Frontal cortex (tissue), 4 donors: Measurements from ENCODE around the gene NUFIP1. TPM values are rescaled to one million over a fixed set of nuclear protein-coding genes. Genes with fewer than 3 reads are reported as not detected.
"Not testable (repeated sequence)": the region's sequence is repeated elsewhere in the genome, so short reads cannot be mapped to it uniquely, and the experiment has no call there.

Source experiments
- DNase-seq, 2 donors: peaks; one replicate each; pipeline ENCODE4 v3.0.0; 2012; ENCODE audit warnings: low spot score in 2 of 2
- FAIRE-seq: peaks from 2 replicates; lab custom pipeline; 2012; peaks lifted over from hg19 to GRCh38; lab: Jason Lieb, UNC
- total RNA-seq: library from RNA; depleted of rRNA; stranded (reverse); fragments of >200 nt; gene quantifications from one replicate; pipeline ENCODE4 v1.2.3, GENCODE V29; 2014
- donor health status: control.
- donor health status: control.
- donor health status: control.

NUFIP1 gene
- total RNA-seq, 1 donor from 2014 or later = 6.9 TPM

DNA sequence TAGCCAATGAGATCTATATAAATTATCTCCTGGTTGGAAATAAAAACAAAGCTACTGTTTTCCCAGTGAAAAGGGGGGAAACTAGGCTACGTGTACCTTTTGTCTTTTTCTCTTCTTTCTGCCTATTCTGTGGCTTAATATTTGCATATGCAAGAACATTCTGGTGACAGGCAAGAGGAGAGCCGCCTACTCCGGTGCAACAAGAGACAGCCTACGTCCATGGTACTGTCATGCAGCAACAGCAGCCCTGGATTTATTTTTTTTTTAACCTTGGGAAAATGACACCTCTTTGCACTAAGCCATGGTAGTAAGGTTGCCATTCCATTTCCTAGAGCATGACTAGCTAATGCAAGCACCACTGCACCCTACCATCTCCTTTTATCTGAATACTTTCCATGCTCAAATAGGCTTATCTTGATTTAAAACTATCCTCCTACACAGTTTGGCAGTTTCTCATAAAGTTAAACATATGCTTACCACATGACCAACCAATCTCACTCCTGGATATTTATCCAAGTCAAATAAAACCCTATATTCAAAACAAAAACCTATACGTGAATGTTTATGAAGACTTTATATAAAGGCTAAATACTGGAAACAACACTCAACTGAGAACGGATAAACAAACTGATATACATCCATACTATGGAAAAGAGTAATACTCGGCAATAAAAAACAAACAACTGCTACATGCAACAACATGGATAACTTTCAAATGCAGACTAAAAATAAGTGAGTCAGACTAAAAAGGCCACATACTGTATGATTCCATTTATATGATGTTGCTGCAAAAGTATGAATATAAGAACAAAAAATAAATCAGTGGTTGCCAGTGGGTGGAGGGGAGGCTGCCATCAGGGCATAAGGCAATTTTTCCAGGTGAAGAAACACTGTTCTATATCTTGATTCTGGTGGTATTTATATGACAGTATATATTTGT lies 17.3 kb downstream of the NUFIP1 start:
- no peak for DNase-seq
- FAIRE-seq = no peak

DNA sequence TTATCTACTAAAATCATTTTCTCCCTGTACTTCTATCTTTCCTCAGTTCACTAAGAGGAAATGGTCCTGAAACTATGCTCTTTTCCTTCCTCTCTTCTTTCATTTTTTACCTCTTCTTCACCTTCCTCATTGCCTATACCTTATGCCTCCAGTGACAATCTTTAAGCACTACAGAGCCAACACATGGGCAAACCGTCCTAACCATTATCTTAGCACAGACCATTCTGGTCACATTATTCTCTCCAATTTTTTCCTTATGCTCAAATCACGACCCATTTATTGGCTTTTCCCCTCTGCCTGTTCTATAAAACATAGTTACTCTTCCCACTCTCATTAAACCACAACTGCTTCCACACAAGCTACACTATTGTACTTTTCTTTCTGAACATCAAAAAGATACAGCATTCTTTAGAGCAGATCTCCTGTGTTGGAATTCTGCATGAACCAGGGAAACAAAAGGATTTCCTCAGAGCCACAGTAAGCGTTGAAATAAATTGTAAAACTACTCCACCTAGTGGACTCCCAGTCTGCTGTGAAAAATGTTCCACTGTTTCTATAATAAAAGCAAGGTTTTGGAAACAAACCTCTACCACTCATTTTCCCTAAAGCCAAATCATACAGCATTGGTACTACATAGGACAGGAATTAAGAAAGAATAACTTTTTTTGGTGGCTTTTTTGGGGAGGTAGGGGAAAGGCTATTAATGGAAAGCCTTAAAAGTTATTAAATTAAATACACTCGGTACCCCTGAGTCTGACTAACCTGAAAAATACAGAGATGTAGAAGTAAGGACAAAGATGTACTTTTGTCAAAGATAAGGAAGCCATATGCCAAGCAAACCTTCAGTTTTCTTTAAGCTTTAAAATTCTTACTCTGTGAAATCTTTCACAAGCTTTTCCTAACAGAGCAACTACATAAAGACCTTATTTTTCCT lies 19.5 kb downstream of the NUFIP1 start:
- FAIRE-seq = peak; percentile 94
- peak in 1 of 2 donors; percentile 38 for DNase-seq

DNA sequence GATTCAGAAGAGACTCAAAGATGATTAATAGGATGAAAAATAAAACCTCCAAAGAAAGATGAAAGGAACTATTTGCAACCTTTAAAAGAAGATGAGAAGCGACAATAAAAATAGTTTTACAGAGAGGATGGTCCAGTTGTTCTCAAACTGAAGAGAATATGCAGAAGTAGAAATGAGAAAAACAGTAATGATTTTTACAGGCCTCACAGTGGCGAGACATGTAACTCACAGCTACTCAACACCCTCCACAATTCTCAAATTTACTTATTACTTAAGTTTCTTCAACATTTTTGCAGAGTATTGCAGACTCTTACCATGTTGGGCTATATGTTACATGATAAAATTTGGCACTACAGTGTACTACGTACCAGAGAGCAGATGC lies 20.8 kb downstream of the NUFIP1 start:
- DNase-seq = no peak

DNA sequence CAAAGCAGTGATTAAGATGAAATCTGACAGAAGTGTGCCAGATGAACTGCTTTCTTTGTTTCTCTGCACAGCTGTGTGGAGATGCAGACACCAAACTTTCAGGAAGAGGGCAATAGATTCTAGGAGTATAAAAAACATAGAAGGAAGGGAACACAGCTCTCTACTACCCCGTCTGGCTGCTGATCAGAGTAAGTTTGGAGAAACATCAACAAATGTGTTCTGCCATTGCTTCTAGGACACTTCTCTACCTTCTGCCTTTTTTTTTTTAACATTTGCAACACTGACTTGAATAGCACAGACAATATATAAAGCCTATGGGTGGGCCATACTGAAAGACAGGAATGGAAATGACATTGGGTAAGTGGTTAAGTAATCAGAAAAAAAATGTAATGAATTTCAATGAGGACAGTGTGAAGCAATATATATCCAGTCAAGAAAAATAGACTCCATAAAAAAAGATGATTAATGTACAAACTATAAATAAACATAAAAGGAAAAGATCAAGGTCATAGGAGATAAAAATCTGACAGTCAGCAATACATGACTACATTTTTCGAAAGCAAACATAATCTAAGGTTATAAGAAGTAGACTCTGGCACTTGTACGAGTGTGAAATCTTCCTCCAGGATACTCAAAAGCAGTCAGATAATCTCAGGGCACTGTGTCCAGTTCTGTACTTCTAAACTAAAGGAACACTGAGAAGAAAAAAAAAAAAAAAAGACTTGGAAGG lies 21.4 kb downstream of the NUFIP1 start:
- FAIRE-seq (no peak), DNase-seq (no peak)

More for the DNA sequence above, 20.8 kb downstream of the NUFIP1 start:
- no peak for FAIRE-seq

DNA sequence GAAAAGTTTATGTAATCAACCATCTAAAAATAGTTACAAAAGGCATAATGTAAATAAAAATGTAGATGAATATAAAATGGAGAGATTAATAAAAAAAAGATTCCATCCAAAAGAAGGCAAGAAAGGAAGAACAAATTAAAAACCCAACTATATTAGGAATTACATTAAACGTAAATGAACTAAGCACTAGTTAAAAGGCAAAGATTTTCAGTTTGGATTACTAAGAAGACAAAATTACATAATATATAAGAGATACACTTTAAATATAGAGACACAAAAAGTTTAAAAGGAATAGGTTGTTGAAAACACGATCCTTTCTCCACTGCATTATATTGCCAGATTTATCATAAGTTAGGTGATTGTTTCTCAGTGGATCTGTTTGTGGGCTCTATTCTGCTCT lies 27.3 kb downstream of the NUFIP1 start:
- no peak for DNase-seq
- peak; percentile 15 for FAIRE-seq

DNA sequence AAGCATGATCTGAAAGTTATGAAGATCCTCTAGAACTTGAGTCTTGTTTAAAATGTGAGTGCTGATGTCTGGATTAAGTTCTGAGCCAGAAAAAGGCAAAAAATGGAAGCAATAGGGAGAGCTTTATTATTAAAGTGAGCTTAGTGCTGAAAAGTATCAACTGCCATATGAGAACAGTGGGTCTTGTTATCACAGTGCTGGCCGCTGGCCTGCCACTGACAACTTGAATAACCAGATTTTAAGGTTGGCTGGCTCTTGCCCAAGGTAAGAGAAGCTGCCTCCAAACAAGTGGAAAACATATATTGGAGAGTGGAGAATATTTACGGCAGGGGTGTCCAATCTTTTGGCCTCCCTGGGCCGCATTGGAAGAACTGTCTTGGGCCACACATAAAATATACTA lies 33.9 kb downstream of the NUFIP1 start:
- FAIRE-seq = no peak
- no peak for DNase-seq

DNA sequence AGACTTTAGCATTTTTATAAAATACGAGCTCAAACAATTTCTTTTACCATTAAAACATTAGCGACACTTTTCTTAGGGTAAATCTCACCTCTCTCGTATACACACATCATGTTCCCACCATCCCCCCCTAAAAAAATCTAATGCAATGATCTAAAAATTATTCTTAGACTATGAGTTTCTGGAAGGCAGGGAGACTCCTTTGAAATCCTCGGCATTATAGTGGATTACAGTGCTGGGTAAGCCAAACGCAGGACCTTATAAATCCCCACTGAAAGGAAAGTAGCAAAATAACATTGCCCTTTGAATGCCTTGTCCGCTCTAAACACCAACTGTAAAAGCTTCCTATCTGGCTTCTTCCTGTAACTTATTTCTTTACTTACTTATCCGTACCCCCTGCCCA lies 35.0 kb downstream of the NUFIP1 start:
- DNase-seq (no peak), FAIRE-seq (no peak)

DNA sequence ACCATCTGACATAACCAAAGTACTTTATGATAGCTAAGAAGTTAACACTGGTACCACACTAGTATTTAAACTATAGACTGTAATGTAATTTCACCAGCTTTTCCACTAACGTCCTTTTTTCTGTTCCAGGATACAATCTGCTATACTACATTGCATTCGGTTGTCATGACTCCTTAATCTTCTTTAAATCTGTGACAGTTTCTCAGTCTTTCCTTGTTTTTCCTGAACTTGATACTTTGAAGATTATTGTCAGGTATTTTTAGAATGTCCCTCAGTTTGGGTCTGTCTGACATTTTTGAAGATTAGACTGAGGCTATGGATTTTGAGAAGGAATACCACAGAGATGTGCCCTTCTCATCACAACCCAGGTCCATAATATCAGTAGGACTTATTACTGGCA lies 36.6 kb downstream of the NUFIP1 start:
- FAIRE-seq = no peak
- DNase-seq = no peak

DNA sequence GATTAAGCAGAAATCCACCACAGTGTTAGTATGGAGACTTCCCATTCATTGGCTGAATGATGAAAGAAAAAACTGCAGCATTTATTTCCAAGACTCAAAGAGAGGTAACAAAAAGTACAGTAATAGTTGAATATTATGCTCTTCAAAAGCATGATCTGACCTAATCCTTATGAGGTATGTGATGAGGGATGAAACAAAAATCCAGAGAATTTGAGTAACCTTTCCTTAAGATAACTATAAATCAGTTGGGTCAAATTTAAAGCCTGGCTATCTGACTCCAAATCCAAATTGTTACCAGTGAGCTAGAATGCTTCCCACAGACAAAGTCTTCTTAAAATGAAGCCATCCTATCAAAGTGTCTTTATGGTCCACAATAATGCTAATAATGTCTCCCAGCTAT lies 38.1 kb downstream of the NUFIP1 start:
- no peak for FAIRE-seq
- DNase-seq = no peak

DNA sequence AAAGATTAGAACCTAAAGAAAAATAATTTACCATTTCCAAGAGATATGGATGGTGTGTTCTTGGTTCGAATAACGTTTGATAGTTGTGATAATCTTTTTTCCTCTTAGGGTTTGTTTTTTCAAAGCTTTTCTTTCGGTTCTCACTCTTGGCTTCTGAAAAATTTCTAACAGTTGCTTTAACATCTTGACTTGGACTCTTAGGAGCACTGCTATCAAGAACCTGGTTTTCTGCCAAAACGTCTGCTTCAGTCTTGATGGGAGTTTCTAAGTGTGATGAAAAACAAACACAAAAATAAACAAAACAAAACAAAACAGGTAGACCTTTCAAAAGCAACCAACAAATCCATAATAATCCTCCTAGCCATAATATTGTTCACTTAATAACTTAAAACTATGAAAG lies 45.9 kb downstream of the NUFIP1 start:
- not testable (repeated sequence) for DNase-seq, FAIRE-seq

DNA sequence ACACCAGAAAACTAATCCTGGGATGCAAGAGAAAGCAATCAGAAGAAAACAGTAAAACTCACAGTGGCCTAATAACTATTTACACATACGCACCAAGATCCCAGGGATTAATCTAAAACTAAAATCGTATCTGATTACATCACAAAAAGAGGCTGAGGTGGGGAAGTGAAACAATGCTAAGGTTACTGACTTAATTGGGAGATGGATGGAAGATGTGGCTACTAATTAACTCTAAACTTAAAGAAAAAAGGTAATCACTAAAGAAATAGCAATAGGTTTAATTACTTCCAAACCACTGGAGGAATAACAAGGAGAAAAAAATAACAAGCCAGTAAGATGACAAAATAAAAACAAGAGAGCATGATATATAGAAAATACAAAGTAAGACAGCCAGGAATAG lies 50.4 kb downstream of the NUFIP1 start:
- FAIRE-seq (no peak), DNase-seq (no peak)

DNA sequence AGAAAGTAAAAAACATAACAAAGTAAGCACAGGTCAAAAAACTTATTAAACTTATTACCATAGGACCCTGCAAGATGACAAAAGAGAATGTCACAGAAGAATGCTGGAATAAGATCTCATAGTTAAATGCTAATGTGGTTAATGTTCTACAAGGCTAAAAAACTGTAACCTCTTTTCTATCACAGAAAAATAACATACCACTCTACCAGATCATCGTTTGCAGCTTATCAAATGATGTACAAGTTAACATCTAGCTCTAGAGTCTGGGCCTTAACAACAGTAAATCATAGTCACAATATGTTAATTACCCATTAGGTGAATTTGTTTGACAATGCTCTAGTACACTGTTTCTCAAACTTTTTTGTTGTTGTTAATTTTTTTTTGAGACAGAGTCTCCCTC lies 53.0 kb downstream of the NUFIP1 start:
- FAIRE-seq (no peak), DNase-seq (no peak)

DNA sequence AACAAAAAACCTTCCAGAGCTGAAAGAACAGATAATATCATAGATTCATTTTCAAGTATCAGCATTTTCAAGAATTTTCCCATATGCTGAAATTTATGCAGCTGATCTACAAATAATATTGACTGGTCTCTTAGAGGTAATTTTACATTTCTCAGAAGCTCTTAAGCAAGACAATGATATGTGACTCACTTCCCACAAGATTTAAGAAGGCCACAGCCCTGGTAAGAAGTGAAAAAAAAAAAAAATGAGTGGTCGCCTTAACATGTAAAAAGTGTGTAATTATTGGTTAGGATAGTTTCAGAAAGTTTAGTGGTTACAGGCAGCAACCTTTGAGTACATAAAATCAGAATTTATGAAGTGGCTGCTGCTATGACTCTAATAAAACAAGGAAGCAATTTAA lies 54.5 kb downstream of the NUFIP1 start:
- DNase-seq (no peak), FAIRE-seq (no peak)

DNA sequence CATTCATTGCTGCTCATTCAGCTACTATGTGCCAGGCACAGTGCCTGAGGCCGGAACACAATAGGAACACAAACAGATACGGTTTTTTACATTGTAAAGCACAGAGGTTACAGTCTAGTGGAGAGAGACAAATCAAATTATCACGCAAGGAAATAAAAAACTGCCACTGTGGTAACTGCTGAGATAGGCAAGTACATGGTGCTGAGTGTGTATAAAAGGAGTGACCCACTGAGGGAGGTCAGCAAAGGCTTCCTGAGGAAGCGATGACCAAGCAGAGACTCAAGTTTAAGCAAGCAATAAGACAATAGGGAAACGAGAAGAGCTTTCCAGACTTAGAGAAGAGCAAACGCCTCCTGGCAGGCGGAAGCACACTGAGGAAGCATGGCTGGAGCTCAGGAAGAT lies 56.4 kb downstream of the NUFIP1 start:
- DNase-seq (peak in 1 of 2 donors; percentile 17), FAIRE-seq (no peak)

DNA sequence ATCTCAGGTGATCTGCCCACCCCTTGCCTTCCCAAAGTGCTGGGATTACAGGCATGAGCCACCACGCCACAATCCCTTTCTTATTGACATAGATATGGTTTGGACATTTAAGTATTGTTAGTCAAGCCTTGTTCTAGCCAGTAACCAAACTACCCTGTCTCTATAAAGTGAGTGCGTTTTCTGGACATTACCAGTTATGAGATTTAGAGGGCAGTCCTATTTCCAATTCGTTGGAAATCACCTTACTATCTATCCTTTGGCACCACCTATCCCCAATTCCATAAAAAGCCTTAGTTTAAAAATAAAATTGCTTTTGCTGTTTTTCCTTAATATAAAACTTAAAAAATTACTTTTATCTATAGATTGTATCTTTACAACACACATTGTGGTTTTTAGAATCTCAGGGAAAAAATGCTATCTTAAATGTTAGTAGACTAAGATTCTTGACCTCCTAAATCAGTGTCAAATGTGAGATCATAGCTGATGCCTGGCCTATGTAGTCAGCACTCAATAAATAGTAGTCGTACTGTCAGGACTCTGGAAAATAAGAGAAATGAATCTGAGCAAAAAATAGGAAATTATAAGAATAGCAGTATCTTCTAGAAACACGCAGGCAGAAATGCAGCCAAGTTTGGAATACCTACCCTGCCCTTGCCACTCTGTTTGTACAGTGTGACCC lies 57.0 kb downstream of the NUFIP1 start:
- FAIRE-seq (no peak), DNase-seq (no peak)

DNA sequence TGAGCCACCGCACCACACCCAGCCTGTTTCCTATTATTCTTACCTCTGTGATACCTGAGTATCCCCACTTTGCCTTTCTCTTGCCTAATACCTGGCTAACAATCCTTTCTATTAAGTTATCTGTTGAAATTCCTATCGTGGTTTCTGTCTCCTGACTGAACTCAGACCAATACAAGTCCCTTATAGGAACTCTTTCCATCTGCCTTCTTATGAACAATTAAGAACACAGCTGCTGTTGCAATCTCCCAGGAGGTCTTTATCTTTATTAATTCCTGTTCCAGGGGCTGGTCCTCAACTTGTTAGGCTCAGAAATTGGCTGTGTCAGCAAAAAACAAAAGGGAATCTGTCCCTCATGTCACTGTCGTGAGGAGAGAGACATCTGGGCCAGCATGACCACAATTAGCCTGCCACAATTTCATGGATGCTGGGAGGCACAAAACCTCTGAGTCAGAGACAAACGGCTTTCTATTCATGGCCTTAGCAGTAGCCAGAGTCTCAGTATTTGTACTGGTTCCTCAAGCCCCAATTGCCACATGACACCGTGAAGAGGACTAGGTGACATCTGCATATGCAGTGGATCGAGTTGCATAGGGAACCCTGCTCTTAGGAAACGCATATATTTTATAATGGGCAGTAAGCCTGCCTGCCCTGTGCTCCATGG lies 58.2 kb downstream of the NUFIP1 start:
- DNase-seq = no peak
- no peak for FAIRE-seq

DNA sequence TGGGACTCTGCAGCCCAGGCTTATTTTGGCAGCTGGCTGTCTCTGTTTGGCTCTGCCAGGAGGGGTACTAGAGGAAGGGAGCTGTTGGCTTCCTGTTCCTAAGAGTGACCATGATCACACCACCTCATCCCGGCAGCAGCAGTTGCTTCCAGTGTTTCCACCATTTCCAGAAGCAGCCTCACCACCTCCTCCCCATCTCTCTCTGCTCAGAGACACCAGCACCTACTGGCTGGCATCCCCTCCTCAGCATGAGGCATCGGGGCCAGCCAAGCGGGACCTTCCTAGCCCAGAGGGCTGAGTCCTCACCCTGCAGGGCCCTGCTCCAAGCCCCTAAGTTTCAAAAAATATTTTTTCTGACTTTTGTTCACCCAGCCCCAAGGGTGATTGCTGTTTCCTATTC lies 59.0 kb downstream of the NUFIP1 start:
- no peak for DNase-seq
- FAIRE-seq = no peak

DNA sequence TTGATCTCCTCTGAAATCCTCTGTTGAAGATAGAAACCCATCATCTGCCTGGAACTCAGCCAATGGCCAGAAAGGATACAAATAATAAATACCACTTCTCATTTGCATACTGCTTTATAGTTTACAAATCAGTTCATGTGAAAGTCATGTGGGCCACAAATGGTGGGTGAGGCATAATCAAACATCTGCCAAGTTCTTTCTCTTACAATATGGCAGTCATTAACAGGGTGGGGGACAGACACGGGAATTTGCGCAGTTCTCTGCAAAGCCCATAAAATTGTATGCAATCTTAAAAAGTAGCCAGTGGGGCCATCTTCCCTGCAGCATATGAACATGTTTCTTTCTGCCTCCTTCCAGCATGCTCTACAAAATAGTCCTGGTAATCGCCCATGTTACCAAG lies 59.6 kb downstream of the NUFIP1 start:
- no peak for DNase-seq
- no peak for FAIRE-seq

DNA sequence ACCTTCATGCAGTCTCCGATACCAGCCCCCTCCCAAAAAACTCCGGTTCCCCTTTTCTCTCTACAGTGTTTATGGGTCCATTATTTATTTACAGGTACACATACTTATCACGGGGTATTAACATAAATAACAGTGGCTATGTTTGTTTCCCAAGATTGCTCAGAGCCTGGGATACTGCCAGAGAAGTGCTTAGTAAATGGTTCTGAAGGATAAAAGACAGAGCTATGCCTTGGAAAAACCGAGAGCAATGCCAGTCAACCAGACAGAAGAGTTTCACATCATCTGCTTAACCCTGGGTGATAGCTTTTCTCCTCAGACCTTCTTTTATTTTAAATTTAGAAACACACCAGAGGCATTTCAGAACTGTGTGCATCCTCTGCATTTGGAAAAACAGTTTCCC lies 61.3 kb downstream of the NUFIP1 start:
- FAIRE-seq (no peak), DNase-seq (no peak)
